Endothelial cell of umbilical vein (primary cell): ENCODE results near the gene MRPL14. TPM values are rescaled to one million over a fixed set of nuclear protein-coding genes. Genes with fewer than 3 reads are reported as not detected.

Source experiments
- BruUV-seq: library from RNA; stranded (reverse); fragments of 400-500 nt; replicated peaks from 2 replicates; lab custom pipeline; 2021; lab: Mats Ljungman, UMichigan
- CTCF ChIA-PET: fragments of 300-600, 350-600 bp; sonication (Branson Sonifier 250); formaldehyde crosslinking; loops from one replicate; lab custom pipeline; 2021; ENCODE audit warnings: antibody characterized with exemption, inconsistent platforms; lab: Charles Lee
- POLR2A ChIA-PET: fragments of 300-600, 350-600 bp; sonication (Branson Sonifier 250); formaldehyde crosslinking; loops from one replicate; lab custom pipeline; 2021; ENCODE audit warnings: antibody characterized with exemption, inconsistent platforms; lab: Charles Lee
- DNase-seq: peaks from one replicate; pipeline ENCODE4 v3.0.0-alpha.2; 2011; ENCODE audit warnings: low read depth, low spot score
- FAIRE-seq: peaks from 2 replicates; lab custom pipeline; 2011; peaks lifted over from hg19 to GRCh38; lab: Jason Lieb, UNC
- H2AFZ ChIP-seq: 2 replicates; pipeline ENCODE4 v1.6.0; 2012; ENCODE audit warnings: low read depth, low read length, control low read depth, inconsistent platforms
- H3K27ac ChIP-seq: 2 replicates; pipeline ENCODE4 v1.5.1; 2011; ENCODE audit warnings: low read depth, mild to moderate bottlenecking, control low read depth, low read length, moderate library complexity; ENCODE audit not compliant: insufficient read depth
- H3K27me3 ChIP-seq, 2 experiments: 2 replicates each; pipeline versions ENCODE4 v1.6.0 to v1.6.1; 2011; ENCODE audit warnings: low read length in 2 of 2, mixed read lengths in 1 of 2; ENCODE audit not compliant: control insufficient read depth in 2 of 2, insufficient read depth in 2 of 2
- H3K36me3 ChIP-seq, 2 experiments: 2 replicates in 1 of 2; 3 replicates in 1 of 2; pipeline ENCODE4 v1.5.1; 2011; ENCODE audit warnings: low read length in 2 of 2, mild to moderate bottlenecking in 1 of 2, moderate library complexity in 1 of 2; ENCODE audit not compliant: control insufficient read depth in 2 of 2, insufficient read depth in 2 of 2; ENCODE audit errors: extremely low read depth in 1 of 2
- H3K4me1 ChIP-seq: 3 replicates; pipeline ENCODE4 v1.5.1; 2011; ENCODE audit warnings: mild to moderate bottlenecking, low read length; ENCODE audit not compliant: control insufficient read depth, insufficient read depth; ENCODE audit errors: extremely low read depth
- H3K4me2 ChIP-seq: 2 replicates; pipeline ENCODE4 v1.6.1; 2011; ENCODE audit warnings: low read length, control low read depth, mixed read lengths; ENCODE audit not compliant: insufficient read depth
- H3K4me3 ChIP-seq, 3 experiments: fragments of 200-600 bp in 1 of 3; sonication (generic), shearing (Covaris generic) in 1 of 3; replicated peaks in 1 of 3; 2 replicates each; pipeline ENCODE4 v1.5.1; 2011 to 2016; ENCODE audit warnings: control low read depth in 3 of 3, low read length in 3 of 3, mild to moderate bottlenecking in 2 of 3, inconsistent platforms in 1 of 3, low read depth in 1 of 3, moderate library complexity in 1 of 3; ENCODE audit not compliant: insufficient read depth in 1 of 3
- H3K79me2 ChIP-seq: 2 replicates; pipeline ENCODE4 v1.6.0; 2012; ENCODE audit warnings: low read length, inconsistent platforms; ENCODE audit not compliant: control insufficient read depth, insufficient read depth
- H3K9ac ChIP-seq: replicated peaks from 2 replicates; pipeline ENCODE3; 2011; ENCODE audit warnings: low read length, control low read depth; ENCODE audit not compliant: insufficient read depth; ENCODE audit errors: extremely low read depth
- H3K9me1 ChIP-seq: replicated peaks from 3 replicates; pipeline ENCODE4 v1.6.0; 2011; ENCODE audit warnings: mild to moderate bottlenecking, low read length; ENCODE audit not compliant: control insufficient read depth, insufficient read depth; ENCODE audit errors: extremely low read depth
- H3K9me3 ChIP-seq: replicated peaks from 2 replicates; pipeline ENCODE4 v1.5.1; 2012; ENCODE audit warnings: low read length, inconsistent platforms; ENCODE audit not compliant: control insufficient read depth, insufficient read depth
- H4K20me1 ChIP-seq: replicated peaks from 2 replicates; pipeline ENCODE3; 2011; ENCODE audit warnings: mild to moderate bottlenecking, low read length; ENCODE audit not compliant: control insufficient read depth, insufficient read depth; ENCODE audit errors: extremely low read depth
- FOS ChIP-seq: IDR thresholded peaks from 2 replicates; pipeline ENCODE4 v1.6.1; 2011; ENCODE audit warnings: mild to moderate bottlenecking, low read length, moderate library complexity, borderline replicate concordance; ENCODE audit not compliant: insufficient read depth
- GATA2 ChIP-seq: IDR thresholded peaks from 2 replicates; pipeline ENCODE4 v1.7.0; 2011; ENCODE audit warnings: low read depth, mild to moderate bottlenecking, moderate library complexity, mixed read lengths, low read length; ENCODE audit not compliant: insufficient read length, insufficient read depth
- MYC ChIP-seq: IDR thresholded peaks from one replicate; pipeline ENCODE4 v1.6.1; 2011; ENCODE audit warnings: mild to moderate bottlenecking, low read depth, low read length
- POLR2A ChIP-seq: IDR thresholded peaks from 2 replicates; pipeline ENCODE4 v1.6.1; 2012; ENCODE audit warnings: low read depth, mild to moderate bottlenecking, control low read depth, low read length
- POLR2AphosphoS5 ChIP-seq: IDR thresholded peaks from 2 replicates; pipeline ENCODE4 v1.6.1; 2012; ENCODE audit warnings: low read depth, mild to moderate bottlenecking, control low read depth, low read length, moderate library complexity; ENCODE audit not compliant: insufficient read depth
- dilution Hi-C: fragments of 300-500 bp; cut with MboI; formaldehyde crosslinking; loops from one replicate; pipeline ENCODE4 v1.15.0; 2019; ENCODE audit warnings: low sequenced_read_pairs; ENCODE audit not compliant: extremely low pct_ligation_motif_present
- intact Hi-C: fragments of 100-400 bp; cut with micrococcal nuclease; formaldehyde crosslinking; loops from one replicate; pipeline ENCODE4 v1.10.0; 2022
- polyA plus RNA-seq, 4 experiments: library from polyadenylated mRNA; depleted of rRNA in 3 of 4; stranded (reverse) in 3 of 4; unstranded in 1 of 4; fragments of >200 nt; gene quantifications; 2 replicates each; pipeline versions ENCODE4 v1.2.1 to v1.2.3, GENCODE V29; 2011 to 2012; ENCODE audit warnings: missing spikeins in 1 of 4
- total RNA-seq: library from RNA; stranded (reverse); gene quantifications from 2 replicates; pipeline ENCODE4 v1.2.3, GENCODE V29; 2021
- TF ChIP-seq, protein P1 (sequence below), 2 donors: IDR thresholded peaks; 1 replicate in 1 of 2; 2 replicates in 1 of 2; pipeline ENCODE4 v1.5.1; 2011; ENCODE audit warnings: low read length in 2 of 2, mild to moderate bottlenecking in 2 of 2, moderate library complexity in 2 of 2, control low read depth in 1 of 2, inconsistent platforms in 1 of 2, low read depth in 1 of 2; ENCODE audit not compliant: insufficient read depth in 1 of 2; ENCODE audit errors: extremely low read depth in 1 of 2

The MRPL14 gene
- total and polyA plus RNA-seq, 2 donors (not counting 3 experiments of a cell fraction or from before 2014, with no cell fraction given): 68.1 to 103 TPM

DNA sequence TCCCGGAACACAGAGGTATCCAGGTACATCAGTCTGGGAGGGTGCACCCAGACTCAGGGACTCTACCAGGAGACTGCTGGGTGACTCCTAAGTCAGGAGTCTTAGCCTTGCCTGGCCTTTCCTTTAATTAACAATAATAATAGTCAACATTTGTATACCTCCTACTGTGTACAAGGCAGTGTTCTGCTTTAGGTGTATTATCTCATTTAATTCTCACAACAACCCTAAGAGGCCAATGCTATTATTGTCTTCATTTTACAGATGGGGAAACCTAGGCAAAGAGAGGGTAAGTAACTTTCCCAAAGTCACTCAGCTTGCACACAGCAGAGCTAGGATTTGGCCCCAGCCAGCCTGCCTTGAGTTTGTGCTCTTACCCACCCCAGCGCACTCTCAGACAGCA lies 39.6 kb downstream of the MRPL14 start:
- Histone ChIP-seq H3K9me1 (no peaks in the 10 kb centered on the region), H3K27me3 (no peaks in the 10 kb centered on the region), H3K79me2 (no peaks in the 10 kb centered on the region), H3K27ac (no peak overlapping the region), H3K9me3 (no peaks in the 10 kb centered on the region), H3K4me3 (no peak overlapping the region), H3K9ac (no peak overlapping the region), H2AFZ (no peak overlapping the region), H4K20me1 (no peaks in the 10 kb centered on the region), H3K4me2 (no peak overlapping the region), H3K4me1 (no peaks in the 10 kb centered on the region), H3K36me3 (no peaks in the 10 kb centered on the region)
- DNase-seq (no peak), FAIRE-seq (no peak)
- ChIA-PET POLR2A (no interaction called here), CTCF (interaction anchor here (1.6 to 2.2 kb wide), 2 partner anchors 9 kb away, joined by 4 to 8 read pairs; no protein-coding TSS in a partner anchor)
- dilution Hi-C loops: no loop called here
- intact Hi-C loops: no loop called here
- BruUV-seq: no TSS peak
- no peak for TF ChIP-seq GATA2
- no peak for TF ChIP-seq POLR2AphosphoS5
- TF ChIP-seq FOS: no peak
- TF ChIP-seq, protein P1, sequence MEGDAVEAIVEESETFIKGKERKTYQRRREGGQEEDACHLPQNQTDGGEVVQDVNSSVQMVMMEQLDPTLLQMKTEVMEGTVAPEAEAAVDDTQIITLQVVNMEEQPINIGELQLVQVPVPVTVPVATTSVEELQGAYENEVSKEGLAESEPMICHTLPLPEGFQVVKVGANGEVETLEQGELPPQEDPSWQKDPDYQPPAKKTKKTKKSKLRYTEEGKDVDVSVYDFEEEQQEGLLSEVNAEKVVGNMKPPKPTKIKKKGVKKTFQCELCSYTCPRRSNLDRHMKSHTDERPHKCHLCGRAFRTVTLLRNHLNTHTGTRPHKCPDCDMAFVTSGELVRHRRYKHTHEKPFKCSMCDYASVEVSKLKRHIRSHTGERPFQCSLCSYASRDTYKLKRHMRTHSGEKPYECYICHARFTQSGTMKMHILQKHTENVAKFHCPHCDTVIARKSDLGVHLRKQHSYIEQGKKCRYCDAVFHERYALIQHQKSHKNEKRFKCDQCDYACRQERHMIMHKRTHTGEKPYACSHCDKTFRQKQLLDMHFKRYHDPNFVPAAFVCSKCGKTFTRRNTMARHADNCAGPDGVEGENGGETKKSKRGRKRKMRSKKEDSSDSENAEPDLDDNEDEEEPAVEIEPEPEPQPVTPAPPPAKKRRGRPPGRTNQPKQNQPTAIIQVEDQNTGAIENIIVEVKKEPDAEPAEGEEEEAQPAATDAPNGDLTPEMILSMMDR (IDR thresholded peaks at IDR 0.05; ENCODE audit: extremely low read depth in 1 of 2, insufficient read depth in 1 of 2, low read depth in 1 of 2, low read length in 2 of 2): no peak
- TF ChIP-seq POLR2A: no peak
- no peak for TF ChIP-seq MYC
